ENCODE measurements around the gene TTC39B. TPM values are rescaled to one million over a fixed set of nuclear protein-coding genes. Genes with fewer than 3 reads are reported as not detected.

Gene TTC39B
- total RNA-seq, 6 donors from 2014 or later, result 16.7 to 35.7 (median 29.9) TPM

GRCh38 chr9:15253197-15253596 lies 53.8 kb downstream of the TTC39B start:
- H3K27me3 ChIP-seq, result no peaks in the 10 kb centered on the region
- no peak overlapping the region for H3K27ac ChIP-seq
- no peaks in the 10 kb centered on the region for H3K36me3 ChIP-seq
- DNase-seq (no peak), ATAC-seq (ENCODE audit: low FRiP score in 2 of 2) (no peak)
- H3K9me3 ChIP-seq, result no peaks in the 10 kb centered on the region
- H3K4me1 ChIP-seq, result peaks cover 0 to 8% (median 6%) of the 10 kb centered on the region in 4 donors
- TF ChIP-seq CTCF (IDR thresholded peaks at IDR 0.05) (no peak), POLR2A (IDR thresholded peaks at IDR 0.05) (no peak), EP300 (IDR thresholded peaks at IDR 0.05) (no peak), POLR2AphosphoS5 (IDR thresholded peaks at IDR 0.05) (no peak)
- H3K4me3 ChIP-seq, result no peak overlapping the region
- WGBS, 2 donors, result 38 to 61% methylated on average over 1 of the region's 1 CpG

- DNase-seq, result no peak
Measured at GRCh38 chr9:15249981-15250380, 57.0 kb downstream of the TTC39B start.

GRCh38 chr9:15249042-15249818 lies 57.8 kb downstream of the TTC39B start:
- ATAC-seq (ENCODE audit: low FRiP score in 2 of 2) (no peak), DNase-seq (no peak)
- Histone ChIP-seq H3K27ac (no peak overlapping the region), H3K4me1 (peaks cover 4 to 13% (median 6%) of the 10 kb centered on the region in 4 donors), H3K4me3 (no peak overlapping the region), H3K27me3 (no peaks in the 10 kb centered on the region), H3K9me3 (no peaks in the 10 kb centered on the region), H3K36me3 (no peaks in the 10 kb centered on the region)
- TF ChIP-seq CTCF (IDR thresholded peaks at IDR 0.05), result no peak
- TF ChIP-seq POLR2A (IDR thresholded peaks at IDR 0.05), result no peak
- no peak for TF ChIP-seq EP300 (IDR thresholded peaks at IDR 0.05)
- no peak for TF ChIP-seq POLR2AphosphoS5 (IDR thresholded peaks at IDR 0.05)
- 64 to 72% methylated on average over 7 of the region's 7 CpGs for WGBS, 2 donors

More at GRCh38 chr9:15249981-15250380, 57.0 kb downstream of the TTC39B start:
- Histone ChIP-seq H3K9me3 (no peaks in the 10 kb centered on the region), H3K4me1 (peaks cover 0 to 8% (median 6%) of the 10 kb centered on the region in 4 donors), H3K27me3 (no peaks in the 10 kb centered on the region), H3K4me3 (no peak overlapping the region), H3K36me3 (no peaks in the 10 kb centered on the region), H3K27ac (no peak overlapping the region)
- no peak for TF ChIP-seq CTCF (IDR thresholded peaks at IDR 0.05)
- TF ChIP-seq POLR2A (IDR thresholded peaks at IDR 0.05), result no peak
- no peak for TF ChIP-seq EP300 (IDR thresholded peaks at IDR 0.05)
- no peak for TF ChIP-seq POLR2AphosphoS5 (IDR thresholded peaks at IDR 0.05)
- 68 to 69% methylated on average over 3 of the region's 3 CpGs for WGBS, 2 donors
- no peak for ATAC-seq (ENCODE audit: low FRiP score in 2 of 2)

GRCh38 chr9:15248621-15249020 lies 58.4 kb downstream of the TTC39B start:
- Histone ChIP-seq H3K27me3 (no peaks in the 10 kb centered on the region), H3K4me1 (peaks cover 4 to 15% (median 8%) of the 10 kb centered on the region in 4 donors), H3K4me3 (no peak overlapping the region), H3K27ac (no peak overlapping the region), H3K9me3 (no peaks in the 10 kb centered on the region), H3K36me3 (no peaks in the 10 kb centered on the region)
- TF ChIP-seq EP300 (IDR thresholded peaks at IDR 0.05) (no peak), CTCF (IDR thresholded peaks at IDR 0.05) (no peak), POLR2A (IDR thresholded peaks at IDR 0.05) (no peak), POLR2AphosphoS5 (IDR thresholded peaks at IDR 0.05) (no peak)
- ATAC-seq (ENCODE audit: low FRiP score in 2 of 2), result no peak
- DNase-seq, result no peak
- 74 to 83% methylated on average over 2 of the region's 2 CpGs for WGBS, 2 donors

- Histone ChIP-seq H3K9me3 (no peaks in the 10 kb centered on the region), H3K27ac (no peak overlapping the region), H3K4me3 (no peak overlapping the region), H3K36me3 (no peaks in the 10 kb centered on the region), H3K27me3 (no peaks in the 10 kb centered on the region), H3K4me1 (peaks cover 7 to 15% (median 10%) of the 10 kb centered on the region in 4 donors)
- DNase-seq, result no peak
- TF ChIP-seq CTCF (IDR thresholded peaks at IDR 0.05) (no peak), POLR2A (IDR thresholded peaks at IDR 0.05) (no peak), EP300 (IDR thresholded peaks at IDR 0.05) (no peak), POLR2AphosphoS5 (IDR thresholded peaks at IDR 0.05) (no peak)
- no peak for ATAC-seq (ENCODE audit: low FRiP score in 2 of 2)
Measured at GRCh38 chr9:15248081-15248480, 58.9 kb downstream of the TTC39B start.
